Stimulated activated CD4-positive, alpha-beta T cell treated with anti-CD3 and anti-CD28 coated beads, Interleukin-1b, Interleukin-23, amount 100 ng/mL, for 24 hours (primary cell): ENCODE results near the gene HOMER1.

Experiments used
- DNase-seq, 4 experiments: peaks; one replicate each; pipeline ENCODE4 v3.0.0-alpha.2; 2020; ENCODE audit warnings: low read depth in 4 of 4, low spot score in 1 of 4

The HOMER1 gene

GRCh38 chr5:79490323-79490936 lies 23.5 kb downstream of the HOMER1 start:
- DNase-seq = no peak

GRCh38 chr5:79489773-79490172 lies 24.2 kb downstream of the HOMER1 start:
- DNase-seq = no peak

GRCh38 chr5:79488775-79489174 lies 25.2 kb downstream of the HOMER1 start:
- no peak for DNase-seq

- DNase-seq = no peak
These were observed 25.9 kb downstream of the HOMER1 start for GRCh38 chr5:79488058-79488457.

GRCh38 chr5:79487251-79487650 lies 26.7 kb downstream of the HOMER1 start:
- no peak for DNase-seq

GRCh38 chr5:79486116-79486515 lies 27.8 kb downstream of the HOMER1 start:
- no peak for DNase-seq

- no peak for DNase-seq
These were observed 29.2 kb downstream of the HOMER1 start for GRCh38 chr5:79484731-79485130.

- DNase-seq = no peak
These were observed 32.4 kb downstream of the HOMER1 start for GRCh38 chr5:79481574-79481973.

- DNase-seq = no peak
These were observed 32.9 kb downstream of the HOMER1 start for GRCh38 chr5:79480991-79481390.

GRCh38 chr5:79475152-79475466 lies 38.8 kb downstream of the HOMER1 start:
- DNase-seq = no peak

GRCh38 chr5:79474367-79475151 lies 39.4 kb downstream of the HOMER1 start:
- no peak for DNase-seq

GRCh38 chr5:79471556-79471955 lies 42.4 kb downstream of the HOMER1 start:
- no peak for DNase-seq

- DNase-seq = no peak
These were observed 49.1 kb downstream of the HOMER1 start for GRCh38 chr5:79464695-79465332.

- DNase-seq = no peak
These were observed 49.7 kb downstream of the HOMER1 start for GRCh38 chr5:79464278-79464677.

- no peak for DNase-seq
These were observed 54.3 kb downstream of the HOMER1 start for GRCh38 chr5:79459626-79460025.

GRCh38 chr5:79456890-79457583 lies 56.9 kb downstream of the HOMER1 start:
- no peak for DNase-seq

- DNase-seq = no peak
These were observed 57.5 kb downstream of the HOMER1 start for GRCh38 chr5:79456400-79456799.

- no peak for DNase-seq
These were observed 59.9 kb downstream of the HOMER1 start for GRCh38 chr5:79454043-79454442.

GRCh38 chr5:79448336-79448735 lies 65.6 kb downstream of the HOMER1 start:
- DNase-seq = no peak

GRCh38 chr5:79436821-79437220 lies 77.1 kb downstream of the HOMER1 start:
- no peak for DNase-seq

GRCh38 chr5:79436224-79436623 lies 77.7 kb downstream of the HOMER1 start:
- DNase-seq = no peak

GRCh38 chr5:79430196-79430595 lies 83.7 kb downstream of the HOMER1 start:
- DNase-seq = no peak
